Measurements from ENCODE around the gene PNPLA1. TPM values are rescaled to one million over a fixed set of nuclear protein-coding genes. Genes with fewer than 3 reads are reported as not detected.

The PNPLA1 gene
- total RNA-seq, 2 donors from 2014 or later = 2.0 TPM; not detected in 1

GRCh38 chr6:36229223-36229622, 40.6 kb upstream of the PNPLA1 start:
- Histone ChIP-seq H3K36me3 (peaks cover 5 to 20% of the 10 kb centered on the region in 2 donors), H3K4me3 (no peak overlapping the region), H3K27ac (no peak overlapping the region), H3K9me3 (no peaks in the 10 kb centered on the region), H3K4me1 (replicated peaks) (no peaks in the 10 kb centered on the region), H3K27me3 (replicated peaks; ENCODE audit: insufficient read depth) (no peaks in the 10 kb centered on the region)
- no peak for DNase-seq (ENCODE audit: low spot score)
- 90% methylated on average over 5 of the region's 5 CpGs for WGBS
- TF ChIP-seq CTCF (IDR thresholded peaks at IDR 0.05) = no peak
- no peak for TF ChIP-seq POLR2A (IDR thresholded peaks at IDR 0.05)
- TF ChIP-seq POLR2AphosphoS5 (IDR thresholded peaks at IDR 0.05) = no peak
- intact Hi-C loops (cut with DNase I) = no loop called here

DNA sequence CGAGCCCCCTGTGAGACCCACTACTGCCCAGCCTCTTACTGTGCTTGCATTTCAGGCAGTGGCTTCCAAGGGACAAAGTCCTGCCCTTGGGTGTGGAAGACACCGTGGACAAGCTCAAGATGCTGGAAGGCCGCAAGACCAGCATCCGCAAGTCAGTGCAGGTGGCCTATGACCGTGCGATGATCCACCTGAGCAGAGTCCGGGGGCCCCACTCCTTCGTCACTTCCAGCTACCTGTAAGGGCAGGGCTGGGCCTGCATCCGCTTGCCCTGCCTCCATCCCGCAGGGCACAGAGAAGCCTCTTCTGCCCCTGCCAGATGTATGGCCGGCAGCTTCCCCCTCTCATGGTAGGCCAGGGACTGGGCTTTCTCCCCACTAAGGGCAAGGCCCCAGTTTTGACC, 39.5 kb upstream of the PNPLA1 start:
- TF ChIP-seq POLR2AphosphoS5 (IDR thresholded peaks at IDR 0.05) = no peak
- Histone ChIP-seq H3K27ac (no peak overlapping the region), H3K27me3 (replicated peaks; ENCODE audit: insufficient read depth) (no peaks in the 10 kb centered on the region), H3K4me1 (replicated peaks) (no peaks in the 10 kb centered on the region), H3K36me3 (peaks cover 5 to 17% of the 10 kb centered on the region in 2 donors), H3K4me3 (no peak overlapping the region), H3K9me3 (no peaks in the 10 kb centered on the region)
- intact Hi-C loops (cut with DNase I) = no loop called here
- no peak for DNase-seq (ENCODE audit: low spot score)
- 83% methylated on average over 11 of the region's 11 CpGs for WGBS

GRCh38 chr6:36232172-36232571, 37.7 kb upstream of the PNPLA1 start:
- H3K9me3 ChIP-seq = no peaks in the 10 kb centered on the region
- WGBS = 68% methylated on average over 4 of the region's 4 CpGs
- peaks cover 5 to 17% of the 10 kb centered on the region in 2 donors for H3K36me3 ChIP-seq
- no peak overlapping the region for H3K27ac ChIP-seq
- no peaks in the 10 kb centered on the region for H3K4me1 ChIP-seq (replicated peaks)
- no peaks in the 10 kb centered on the region for H3K27me3 ChIP-seq (replicated peaks; ENCODE audit: insufficient read depth)
- H3K4me3 ChIP-seq = no peak overlapping the region
- no peak for DNase-seq (ENCODE audit: low spot score)
- intact Hi-C loops (cut with DNase I) = no loop called here
- no peak for TF ChIP-seq POLR2AphosphoS5 (IDR thresholded peaks at IDR 0.05)
- no peak for TF ChIP-seq CTCF (IDR thresholded peaks at IDR 0.05)
- no peak for TF ChIP-seq POLR2A (IDR thresholded peaks at IDR 0.05)

GRCh38 chr6:36235309-36235708, 34.6 kb upstream of the PNPLA1 start:
- Histone ChIP-seq H3K4me3 (no peak overlapping the region), H3K9me3 (no peaks in the 10 kb centered on the region), H3K36me3 (peaks cover 4 to 5% of the 10 kb centered on the region in 2 donors), H3K27ac (no peak overlapping the region), H3K4me1 (replicated peaks) (no peaks in the 10 kb centered on the region), H3K27me3 (replicated peaks; ENCODE audit: insufficient read depth) (no peaks in the 10 kb centered on the region)
- no peak for DNase-seq (ENCODE audit: low spot score)
- no peak for TF ChIP-seq CTCF (IDR thresholded peaks at IDR 0.05)
- TF ChIP-seq POLR2AphosphoS5 (IDR thresholded peaks at IDR 0.05) = no peak
- TF ChIP-seq POLR2A (IDR thresholded peaks at IDR 0.05) = no peak
- intact Hi-C loops (cut with DNase I) = no loop called here
- WGBS = 36% methylated on average over 3 of the region's 3 CpGs

DNA sequence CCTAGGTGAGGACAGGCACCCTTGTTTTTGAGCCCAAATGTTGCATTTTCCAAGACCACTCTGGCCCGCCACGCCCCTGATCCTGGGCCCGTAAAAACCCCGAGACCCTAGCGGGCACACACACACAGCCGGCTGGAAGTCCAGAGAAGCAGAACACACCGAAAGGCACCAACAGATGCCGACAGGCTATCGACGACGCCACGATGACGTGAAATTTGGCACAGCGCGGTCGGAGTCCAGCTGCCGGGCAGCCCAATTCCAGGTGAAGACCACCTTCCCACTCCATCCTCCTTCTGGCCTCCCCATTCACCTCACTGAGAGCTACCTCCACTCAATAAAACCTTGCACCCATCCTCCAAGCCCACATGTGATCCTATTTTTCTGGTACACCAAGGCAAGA, 34.0 kb upstream of the PNPLA1 start:
- Histone ChIP-seq H3K4me1 (replicated peaks) (no peaks in the 10 kb centered on the region), H3K4me3 (no peak overlapping the region), H3K36me3 (no peaks in the 10 kb centered on the region), H3K9me3 (no peaks in the 10 kb centered on the region), H3K27ac (no peak overlapping the region), H3K27me3 (replicated peaks; ENCODE audit: insufficient read depth) (no peaks in the 10 kb centered on the region)
- intact Hi-C loops (cut with DNase I) = no loop called here
- TF ChIP-seq POLR2AphosphoS5 (IDR thresholded peaks at IDR 0.05) = no peak
- TF ChIP-seq POLR2A (IDR thresholded peaks at IDR 0.05) = no peak
- no peak for TF ChIP-seq CTCF (IDR thresholded peaks at IDR 0.05)
- WGBS = 92% methylated on average over 17 of the region's 17 CpGs
- DNase-seq (ENCODE audit: low spot score) = no peak
